ENCODE data around the gene GPR162. TPM values are rescaled to one million over a fixed set of nuclear protein-coding genes. Genes with fewer than 3 reads are reported as not detected.
A peak's percentile ranks its signal among the peaks of the same experiment; 100 is the strongest.

The GPR162 gene
- total RNA-seq, 1 experiment from 2014 or later = 2.4 TPM

- ChIA-PET POLR2A (ENCODE audit: unreplicated experiment) (no interaction called here), CTCF (interaction anchor here (0.7 to 1.5 kb wide), 2 partner anchors 85 to 276 kb away, joined by 4 to 5 read pairs; partner anchors contain the start of gene MLF2)
- Histone ChIP-seq H3F3A (ENCODE audit: insufficient read depth, low read depth) (peaks cover 3% of the 10 kb centered on the region; the same call in 1 of the 2 replicates), H3K79me2 (ENCODE audit: low read depth) (no peaks in the 10 kb centered on the region), H3K27ac (no peak overlapping the region), H3K27me3 (ENCODE audit: insufficient read depth, low read depth) (peaks cover 6% of the 10 kb centered on the region; the same call in 1 of the 2 replicates), H3K4me3 (no peak overlapping the region), H3K9me2 (ENCODE audit: insufficient read depth) (no peaks in the 10 kb centered on the region), H3K4me2 (no peak overlapping the region), H4K20me1 (ENCODE audit: insufficient read depth) (no peaks in the 10 kb centered on the region), H3K4me1 (replicated peaks; ENCODE audit: insufficient read depth) (no peaks in the 10 kb centered on the region), H2AFZ (no peak overlapping the region), H3K36me3 (ENCODE audit: low read depth) (no peaks in the 10 kb centered on the region), H3K9me3 (ENCODE audit: insufficient read depth, low read depth) (no peaks in the 10 kb centered on the region)
- TF ChIP-seq CTCF (conservative IDR thresholded peaks at IDR 0.05) (no peak), EZH2 (IDR thresholded peaks at IDR 0.05; ENCODE audit: low read depth) (no peak)
- intact Hi-C loops (cut with micrococcal nuclease; ENCODE audit: unreplicated experiment) = no loop called here
- no TSS peak for BruUV-seq (replicated peaks)
- no peak for DNase-seq
These were observed 15.9 kb downstream of the GPR162 start for GRCh38 chr12:6837370-6838060.

GRCh38 chr12:6838854-6839253 lies 17.2 kb downstream of the GPR162 start:
- no peak overlapping the region for H2AFZ ChIP-seq
- no peaks in the 10 kb centered on the region for H3K9me3 ChIP-seq (ENCODE audit: insufficient read depth, low read depth)
- no peak overlapping the region for H3K4me2 ChIP-seq
- H3K79me2 ChIP-seq (ENCODE audit: low read depth) = no peaks in the 10 kb centered on the region
- peaks cover under 1% of the 10 kb centered on the region; the same call in 1 of the 2 replicates for H3K27me3 ChIP-seq (ENCODE audit: insufficient read depth, low read depth)
- H3K4me3 ChIP-seq = no peak overlapping the region
- H3K9me2 ChIP-seq (ENCODE audit: insufficient read depth) = no peaks in the 10 kb centered on the region
- no peak for DNase-seq
- no peak overlapping the region for H3K27ac ChIP-seq
- POLR2A ChIA-PET (ENCODE audit: unreplicated experiment) = interaction anchor here (0.5 kb wide), 1 partner anchor 251 kb away, joined by 3 read pairs; no protein-coding TSS in a partner anchor
- no peaks in the 10 kb centered on the region for H3K36me3 ChIP-seq (ENCODE audit: low read depth)
- peaks cover 3% of the 10 kb centered on the region; the same call in 1 of the 2 replicates for H3F3A ChIP-seq (ENCODE audit: insufficient read depth, low read depth)
- CTCF ChIA-PET = interaction anchor here (0.5 kb wide), 1 partner anchor 64 kb away, joined by 3 read pairs; no protein-coding TSS in a partner anchor
- no peak for TF ChIP-seq EZH2 (IDR thresholded peaks at IDR 0.05; ENCODE audit: low read depth)
- no peak for TF ChIP-seq CTCF (conservative IDR thresholded peaks at IDR 0.05)
- no peaks in the 10 kb centered on the region for H3K4me1 ChIP-seq (replicated peaks; ENCODE audit: insufficient read depth)
- no TSS peak for BruUV-seq (replicated peaks)
- H4K20me1 ChIP-seq (ENCODE audit: insufficient read depth) = no peaks in the 10 kb centered on the region
- intact Hi-C loops (cut with micrococcal nuclease; ENCODE audit: unreplicated experiment) = no loop called here

GRCh38 chr12:6839482-6840201 lies 18.0 kb downstream of the GPR162 start:
- Histone ChIP-seq H3K4me1 (replicated peaks; ENCODE audit: insufficient read depth) (no peaks in the 10 kb centered on the region), H3K9me2 (ENCODE audit: insufficient read depth) (no peaks in the 10 kb centered on the region), H3K4me3 (no peak overlapping the region), H2AFZ (no peak overlapping the region), H3K36me3 (ENCODE audit: low read depth) (no peaks in the 10 kb centered on the region), H3K9me3 (ENCODE audit: insufficient read depth, low read depth) (no peaks in the 10 kb centered on the region), H3K4me2 (no peak overlapping the region), H3F3A (ENCODE audit: insufficient read depth, low read depth) (peaks cover 3% of the 10 kb centered on the region; the same call in 1 of the 2 replicates), H3K27ac (no peak overlapping the region), H3K27me3 (ENCODE audit: insufficient read depth, low read depth) (no peaks in the 10 kb centered on the region; the same call in 1 of the 2 replicates), H4K20me1 (ENCODE audit: insufficient read depth) (no peaks in the 10 kb centered on the region), H3K79me2 (ENCODE audit: low read depth) (no peaks in the 10 kb centered on the region)
- no peak for TF ChIP-seq EZH2 (IDR thresholded peaks at IDR 0.05; ENCODE audit: low read depth)
- peak; percentile 56; the same call in 1 of the 2 replicates for TF ChIP-seq CTCF (conservative IDR thresholded peaks at IDR 0.05)
- ChIA-PET CTCF (interaction anchor here (0.5 kb wide), 1 partner anchor 64 kb away, joined by 3 read pairs; no protein-coding TSS in a partner anchor), POLR2A (ENCODE audit: unreplicated experiment) (interaction anchor here (0.5 kb wide), 1 partner anchor 251 kb away, joined by 3 read pairs; no protein-coding TSS in a partner anchor)
- no TSS peak for BruUV-seq (replicated peaks)
- DNase-seq = peak; percentile 58 to 60
- intact Hi-C loops (cut with micrococcal nuclease; ENCODE audit: unreplicated experiment) = no loop called here

Measured in PC-9 (cell line).